ENCODE measurements around the gene SHMT2. TPM values are rescaled to one million over a fixed set of nuclear protein-coding genes. Genes with fewer than 3 reads are reported as not detected.
A peak's percentile ranks its signal among the peaks of the same experiment; 100 is the strongest.

The SHMT2 gene
- total RNA-seq, 1 donor from 2014 or later = 90.2 TPM

- peak overlapping the region; percentile 39 for H3K4me3 Mint-ChIP-seq
- Histone ChIP-seq H3K4me1 (peaks cover 62% of the 10 kb centered on the region), H3K4me3 (no peak overlapping the region)
Observed at GRCh38 chr12:57222286-57223190, 7.0 kb upstream of the SHMT2 start.

DNA sequence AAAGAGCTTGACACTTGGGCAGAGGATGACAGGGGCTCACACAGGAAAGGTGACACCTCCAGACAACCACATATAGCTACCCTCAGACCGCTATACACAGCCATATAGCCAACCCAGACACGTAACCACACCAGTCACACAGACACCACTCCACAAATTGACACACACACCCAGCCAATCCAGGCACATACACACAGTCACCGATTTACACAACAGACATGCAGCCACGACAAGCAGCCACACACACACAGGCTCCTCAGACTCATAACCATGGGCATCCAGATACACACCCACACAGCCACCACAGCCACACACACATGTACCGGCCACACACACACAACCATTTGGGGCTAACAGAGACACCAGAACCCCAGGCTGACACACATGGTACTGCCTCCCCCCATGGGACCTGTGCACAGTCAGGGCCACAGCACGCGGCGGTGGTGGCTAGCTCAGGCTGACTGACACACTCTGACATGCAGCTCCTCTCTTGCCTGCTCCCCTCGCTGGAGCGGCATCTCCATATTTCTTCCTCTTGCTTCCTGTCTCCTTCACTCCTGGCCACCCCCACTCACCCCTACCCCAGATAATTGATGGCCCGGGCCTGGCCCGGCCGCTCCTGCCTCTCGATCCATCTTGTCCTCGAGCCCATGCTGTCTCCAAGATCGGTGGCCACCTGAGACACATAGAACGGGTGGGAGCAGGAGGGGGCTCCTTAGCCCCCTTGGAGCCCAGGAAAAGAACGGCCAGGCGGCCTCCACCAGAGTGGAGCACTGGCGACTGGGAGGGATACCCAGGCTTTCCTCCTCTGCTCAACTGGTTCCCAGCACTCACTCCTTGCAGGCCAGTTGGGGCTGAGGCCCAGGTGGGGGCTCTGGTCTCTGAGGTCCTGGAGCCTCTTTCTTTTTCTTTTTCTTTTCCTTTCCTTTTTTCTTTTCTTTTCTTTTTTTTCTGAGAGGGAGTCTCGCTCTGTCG, 6.0 kb upstream of the SHMT2 start:
- no peak overlapping the region for H3K9ac ChIP-seq
- no peak overlapping the region for H3K4me3 ChIP-seq
- no peak overlapping the region for H2AFZ ChIP-seq (replicated peaks)
- H3K36me3 Mint-ChIP-seq = peaks cover 2% of the 10 kb centered on the region
- H3K9me3 ChIP-seq (ENCODE audit: low read depth) = no peaks in the 10 kb centered on the region
- peaks cover 100% of the 10 kb centered on the region for H3K27me3 ChIP-seq
- peak overlapping the region; percentile 8 for H3K27ac Mint-ChIP-seq
- H3K4me1 Mint-ChIP-seq = peaks cover 49% of the 10 kb centered on the region
- no peaks in the 10 kb centered on the region for H3K79me2 ChIP-seq (ENCODE audit: low read depth)
- H3K4me3 Mint-ChIP-seq = peak overlapping the region; percentile 39
- DNase-seq (ENCODE audit: low spot score) = no peak
- H3K27me3 Mint-ChIP-seq (ENCODE audit: insufficient read depth, low read depth) = peaks cover 81% of the 10 kb centered on the region
- no peaks in the 10 kb centered on the region for H3K36me3 ChIP-seq
- peaks cover 7% of the 10 kb centered on the region for H3K9me3 Mint-ChIP-seq
- peaks cover 52% of the 10 kb centered on the region for H3F3A ChIP-seq (ENCODE audit: low read depth)
- peaks cover 56% of the 10 kb centered on the region for H3K4me1 ChIP-seq
- H4K20me1 ChIP-seq (ENCODE audit: low read depth) = peaks cover 54% of the 10 kb centered on the region
- H3K4me2 ChIP-seq = no peak overlapping the region
- H3K27ac ChIP-seq = no peak overlapping the region
- TF ChIP-seq, protein P1, sequence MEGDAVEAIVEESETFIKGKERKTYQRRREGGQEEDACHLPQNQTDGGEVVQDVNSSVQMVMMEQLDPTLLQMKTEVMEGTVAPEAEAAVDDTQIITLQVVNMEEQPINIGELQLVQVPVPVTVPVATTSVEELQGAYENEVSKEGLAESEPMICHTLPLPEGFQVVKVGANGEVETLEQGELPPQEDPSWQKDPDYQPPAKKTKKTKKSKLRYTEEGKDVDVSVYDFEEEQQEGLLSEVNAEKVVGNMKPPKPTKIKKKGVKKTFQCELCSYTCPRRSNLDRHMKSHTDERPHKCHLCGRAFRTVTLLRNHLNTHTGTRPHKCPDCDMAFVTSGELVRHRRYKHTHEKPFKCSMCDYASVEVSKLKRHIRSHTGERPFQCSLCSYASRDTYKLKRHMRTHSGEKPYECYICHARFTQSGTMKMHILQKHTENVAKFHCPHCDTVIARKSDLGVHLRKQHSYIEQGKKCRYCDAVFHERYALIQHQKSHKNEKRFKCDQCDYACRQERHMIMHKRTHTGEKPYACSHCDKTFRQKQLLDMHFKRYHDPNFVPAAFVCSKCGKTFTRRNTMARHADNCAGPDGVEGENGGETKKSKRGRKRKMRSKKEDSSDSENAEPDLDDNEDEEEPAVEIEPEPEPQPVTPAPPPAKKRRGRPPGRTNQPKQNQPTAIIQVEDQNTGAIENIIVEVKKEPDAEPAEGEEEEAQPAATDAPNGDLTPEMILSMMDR (IDR thresholded peaks at IDR 0.05) = no peak
- TF ChIP-seq EZH2 (IDR thresholded peaks at IDR 0.05) = no peak
- no peak for TF ChIP-seq EZH2phosphoT487 (IDR thresholded peaks at IDR 0.05)

More at GRCh38 chr12:57222286-57223190, 7.0 kb upstream of the SHMT2 start:
- Histone ChIP-seq H3K27ac (no peak overlapping the region), H3K36me3 (no peaks in the 10 kb centered on the region), H3K9ac (no peak overlapping the region), H4K20me1 (ENCODE audit: low read depth) (peaks cover 60% of the 10 kb centered on the region), H3K4me2 (peak overlapping the region; percentile 54), H2AFZ (replicated peaks) (no peak overlapping the region), H3F3A (ENCODE audit: low read depth) (peaks cover 59% of the 10 kb centered on the region), H3K27me3 (peaks cover 100% of the 10 kb centered on the region), H3K9me3 (ENCODE audit: low read depth) (no peaks in the 10 kb centered on the region), H3K79me2 (ENCODE audit: low read depth) (no peaks in the 10 kb centered on the region)
- H3K27me3 Mint-ChIP-seq (ENCODE audit: insufficient read depth, low read depth) = peaks cover 85% of the 10 kb centered on the region
- no peak overlapping the region for H3K27ac Mint-ChIP-seq
- no peak for DNase-seq (ENCODE audit: low spot score)
- peaks cover 2% of the 10 kb centered on the region for H3K36me3 Mint-ChIP-seq
- TF ChIP-seq, protein P1 (IDR thresholded peaks at IDR 0.05) = no peak
- TF ChIP-seq EZH2 (IDR thresholded peaks at IDR 0.05) = no peak
- TF ChIP-seq EZH2phosphoT487 (IDR thresholded peaks at IDR 0.05) = no peak
- H3K9me3 Mint-ChIP-seq = peaks cover 7% of the 10 kb centered on the region
- peaks cover 47% of the 10 kb centered on the region for H3K4me1 Mint-ChIP-seq

- Histone ChIP-seq H3F3A (ENCODE audit: low read depth) (peaks cover 43% of the 10 kb centered on the region), H3K4me3 (no peak overlapping the region), H3K9ac (no peak overlapping the region), H4K20me1 (ENCODE audit: low read depth) (peaks cover 44% of the 10 kb centered on the region), H2AFZ (replicated peaks) (no peak overlapping the region), H3K27me3 (peaks cover 99% of the 10 kb centered on the region), H3K4me2 (no peak overlapping the region), H3K4me1 (peaks cover 48% of the 10 kb centered on the region), H3K79me2 (ENCODE audit: low read depth) (no peaks in the 10 kb centered on the region), H3K36me3 (no peaks in the 10 kb centered on the region), H3K27ac (no peak overlapping the region), H3K9me3 (ENCODE audit: low read depth) (no peaks in the 10 kb centered on the region)
- Mint-ChIP-seq H3K27me3 (ENCODE audit: insufficient read depth, low read depth) (peaks cover 77% of the 10 kb centered on the region), H3K27ac (no peak overlapping the region), H3K36me3 (no peaks in the 10 kb centered on the region), H3K4me1 (peaks cover 46% of the 10 kb centered on the region), H3K9me3 (peaks cover 7% of the 10 kb centered on the region), H3K4me3 (no peak overlapping the region)
- no peak for DNase-seq (ENCODE audit: low spot score)
- TF ChIP-seq EZH2 (IDR thresholded peaks at IDR 0.05) = no peak
- TF ChIP-seq EZH2phosphoT487 (IDR thresholded peaks at IDR 0.05) = no peak
- TF ChIP-seq, protein P1 (IDR thresholded peaks at IDR 0.05) = no peak
Observed at GRCh38 chr12:57224278-57224972, 5.1 kb upstream of the SHMT2 start.
